IMR-90 (cell line): ENCODE results near the gene MRE11. TPM values are rescaled to one million over a fixed set of nuclear protein-coding genes. Genes with fewer than 3 reads are reported as not detected.

Source experiments
- ATAC-seq: fragments of 200-7000 bp; cut with Tn5 transposase; 2 replicates; pipeline ENCODE4 v1.9.1; 2020; ENCODE audit warnings: low read depth, mild to moderate bottlenecking, moderate library complexity
- BruUV-seq: library from RNA; stranded (reverse); fragments of 400-500 nt; replicated peaks from 2 replicates; lab custom pipeline; 2021; lab: Mats Ljungman, UMichigan
- CTCF ChIA-PET: fragments of 300-600 bp; formaldehyde crosslinking; extraction: SDS; loops from one replicate; lab custom pipeline; 2021; ENCODE audit warnings: antibody characterized with exemption; lab: Yijun Ruan, JAX
- POLR2A ChIA-PET: fragments of 300-600 bp; sonication (Branson Sonifier 250); formaldehyde crosslinking; loops from one replicate; lab custom pipeline; 2022; ENCODE audit warnings: antibody characterized with exemption; ENCODE audit not compliant: unreplicated experiment; lab: Charles Lee
- DNase-seq: peaks from one replicate; pipeline ENCODE4 v3.0.0; 2013
- H2AFZ ChIP-seq: replicated peaks from 2 replicates; pipeline ENCODE3; 2013; ENCODE audit warnings: low read length, mild to moderate bottlenecking; ENCODE audit not compliant: poor library complexity
- H2AK5ac ChIP-seq: 2 replicates; pipeline ENCODE4 v1.6.1; 2013; ENCODE audit warnings: low read depth, low read length, inconsistent platforms
- H2AK9ac ChIP-seq: replicated peaks from 2 replicates; pipeline ENCODE3; 2013; ENCODE audit warnings: mild to moderate bottlenecking, low read depth, low read length, moderate library complexity; ENCODE audit not compliant: poor library complexity
- H2BK120ac ChIP-seq: 2 replicates; pipeline ENCODE4 v1.6.1; 2013; ENCODE audit warnings: low read depth, low read length, inconsistent platforms
- H2BK15ac ChIP-seq: 3 replicates; pipeline ENCODE4 v1.6.1; 2013; ENCODE audit warnings: low read depth, low read length, inconsistent platforms
- H2BK20ac ChIP-seq: 2 replicates; pipeline ENCODE4 v1.6.1; 2013; ENCODE audit warnings: low read depth, mild to moderate bottlenecking, inconsistent platforms, low read length, moderate library complexity
- H2BK5ac ChIP-seq: 2 replicates; pipeline ENCODE4 v1.6.1; 2013; ENCODE audit warnings: mild to moderate bottlenecking, low read depth, low read length, inconsistent platforms; ENCODE audit not compliant: poor library complexity, severe bottlenecking
- H3K14ac ChIP-seq: replicated peaks from 2 replicates; pipeline ENCODE4 v1.6.1; 2013; ENCODE audit warnings: low read depth, low read length, inconsistent platforms
- H3K18ac ChIP-seq: 2 replicates; pipeline ENCODE4 v1.6.1; 2013; ENCODE audit warnings: low read depth, low read length, control low read depth
- H3K23ac ChIP-seq: 2 replicates; pipeline ENCODE4 v1.6.1; 2013; ENCODE audit warnings: low read depth, low read length, inconsistent platforms
- H3K27ac ChIP-seq: 2 replicates; pipeline ENCODE4 v1.5.1; 2013; ENCODE audit warnings: mild to moderate bottlenecking, control low read depth, low read length; ENCODE audit not compliant: insufficient read depth
- H3K27me3 ChIP-seq: 2 replicates; pipeline ENCODE4 v1.6.1; 2013; ENCODE audit warnings: low read length; ENCODE audit not compliant: control insufficient read depth, insufficient read depth
- H3K36me3 ChIP-seq: 2 replicates; pipeline ENCODE4 v1.6.1; 2013; ENCODE audit warnings: low read length, mixed read lengths; ENCODE audit not compliant: control insufficient read depth, insufficient read depth
- H3K4ac ChIP-seq: 2 replicates; pipeline ENCODE4 v1.6.1; 2013; ENCODE audit warnings: low read depth, low read length, inconsistent platforms
- H3K4me1 ChIP-seq: 2 replicates; pipeline ENCODE4 v1.6.1; 2013; ENCODE audit warnings: low read length, mixed read lengths; ENCODE audit not compliant: control insufficient read depth, insufficient read depth
- H3K4me2 ChIP-seq: 2 replicates; pipeline ENCODE4 v1.6.1; 2013; ENCODE audit warnings: low read depth, mild to moderate bottlenecking, control low read depth, low read length, moderate library complexity
- H3K4me3 ChIP-seq: 2 replicates; pipeline ENCODE4 v1.5.1; 2013; ENCODE audit warnings: low read depth, mild to moderate bottlenecking, control low read depth, low read length, moderate library complexity; ENCODE audit not compliant: insufficient read depth
- H3K56ac ChIP-seq: 2 replicates; pipeline ENCODE4 v1.6.1; 2013; ENCODE audit warnings: low read length, inconsistent platforms; ENCODE audit not compliant: insufficient read depth; ENCODE audit errors: extremely low read depth
- H3K79me1 ChIP-seq, 2 experiments: 2 replicates each; pipeline ENCODE4 v1.6.1; 2013; ENCODE audit warnings: low read length in 2 of 2, inconsistent platforms in 1 of 2, low read depth in 1 of 2
- H3K9ac ChIP-seq: 2 replicates; pipeline ENCODE4 v1.6.1; 2013; ENCODE audit warnings: low read depth, low read length, control low read depth
- H3K9me1 ChIP-seq: 2 replicates; pipeline ENCODE4 v1.6.1; 2013; ENCODE audit warnings: low read length, inconsistent platforms; ENCODE audit not compliant: insufficient read depth
- H3K9me3 ChIP-seq: 2 replicates; pipeline ENCODE4 v1.6.1; 2013; ENCODE audit warnings: low read length; ENCODE audit not compliant: control insufficient read depth, insufficient read depth
- H4K20me1 ChIP-seq: 2 replicates; pipeline ENCODE4 v1.6.1; 2013; ENCODE audit warnings: low read length, inconsistent platforms; ENCODE audit not compliant: insufficient read depth
- H4K5ac ChIP-seq: 2 replicates; pipeline ENCODE4 v1.6.1; 2013; ENCODE audit warnings: mild to moderate bottlenecking, low read depth, low read length, control low read depth
- H4K8ac ChIP-seq, 2 experiments: 2 replicates each; pipeline ENCODE4 v1.6.1; 2013; ENCODE audit warnings: low read depth in 2 of 2, low read length in 2 of 2, control low read depth in 1 of 2, inconsistent platforms in 1 of 2
- H4K91ac ChIP-seq: 2 replicates; pipeline ENCODE4 v1.6.1; 2013; ENCODE audit warnings: low read depth, low read length, inconsistent platforms; ENCODE audit not compliant: insufficient read depth
- BHLHE40 ChIP-seq: fragments of 150-350 bp; IDR thresholded peaks from 2 replicates; pipeline ENCODE4 v1.6.1; 2016; ENCODE audit warnings: mild to moderate bottlenecking, low read depth, low read length
- CEBPB ChIP-seq: IDR thresholded peaks from 2 replicates; pipeline ENCODE4 v1.6.1; 2012; ENCODE audit warnings: low read depth, low read length, improper control_type of control experiment
- CTCF ChIP-seq: conservative IDR thresholded peaks from 2 replicates; pipeline ENCODE4 v1.5.1; 2012; ENCODE audit warnings: mild to moderate bottlenecking, low read depth, low read length, improper control_type of control experiment
- ELK1 ChIP-seq: fragments of 150-350 bp; IDR thresholded peaks from 2 replicates; pipeline ENCODE4 v1.6.1; 2016; ENCODE audit warnings: low read depth, mild to moderate bottlenecking, low read length, moderate library complexity, borderline replicate concordance
- FOS ChIP-seq: fragments of 150-350 bp; IDR thresholded peaks from 2 replicates; pipeline ENCODE4 v1.6.1; 2016; ENCODE audit warnings: low read depth, low read length
- MAFK ChIP-seq: IDR thresholded peaks from 2 replicates; pipeline ENCODE4 v1.6.1; 2012; ENCODE audit warnings: low read depth, low read length, improper control_type of control experiment
- MXI1 ChIP-seq: IDR thresholded peaks from 2 replicates; pipeline ENCODE4 v1.6.1; 2012; ENCODE audit warnings: low read depth, mild to moderate bottlenecking, low read length, moderate library complexity, borderline replicate concordance
- POLR2A ChIP-seq: IDR thresholded peaks from 2 replicates; pipeline ENCODE4 v1.6.1; 2012; ENCODE audit warnings: mild to moderate bottlenecking, low read depth, low read length
- RAD21 ChIP-seq: IDR thresholded peaks from 2 replicates; pipeline ENCODE4 v1.6.1; 2012; ENCODE audit warnings: low read length, improper control_type of control experiment
- RCOR1 ChIP-seq: IDR thresholded peaks from 2 replicates; pipeline ENCODE4 v1.6.1; 2012; ENCODE audit warnings: mild to moderate bottlenecking, low read length, improper control_type of control experiment; ENCODE audit not compliant: insufficient replicate concordance
- RFX5 ChIP-seq: IDR thresholded peaks from 2 replicates; pipeline ENCODE4 v1.8.0; 2012; ENCODE audit warnings: low read depth, mild to moderate bottlenecking, low read length, moderate library complexity
- SMC3 ChIP-seq: fragments of 150-350 bp; IDR thresholded peaks from 2 replicates; pipeline ENCODE4 v1.6.1; 2016; ENCODE audit warnings: low read depth, mild to moderate bottlenecking, antibody characterized with exemption, low read length, moderate library complexity
- USF2 ChIP-seq: fragments of 150-350 bp; IDR thresholded peaks from 2 replicates; pipeline ENCODE4 v1.6.1; 2017; ENCODE audit warnings: mild to moderate bottlenecking, antibody characterized with exemption, low read length, low read depth
- WGBS, 2 experiments: methylation state at CpG; one replicate each; pipeline versions ENCODE4 v1.1.5 to v1.1.7; 2013; ENCODE audit warnings: missing lambda C conversion rate in 2 of 2; ENCODE audit not compliant: insufficient read length in 1 of 2; ENCODE audit errors: extremely low coverage in 2 of 2; 5-methylcytosine and 5-hydroxymethylcytosine counted together
- dilution Hi-C: fragments of 300-500 bp; cut with HindIII; formaldehyde crosslinking; loops from one replicate; pipeline ENCODE4 v1.14.3; 2018; ENCODE audit warnings: low sequenced_read_pairs; ENCODE audit not compliant: unreplicated experiment
- in situ Hi-C: fragments of 300-500 bp; cut with MboI; formaldehyde crosslinking; loops from 3 replicates; pipeline ENCODE4 v1.14.3; 2019; ENCODE audit warnings: low sequenced_read_pairs, inconsistent platforms, mixed read lengths
- intact Hi-C: fragments of 100-400 bp; cut with micrococcal nuclease; formaldehyde crosslinking; loops from 2 replicates; pipeline ENCODE4 v1.10.0; 2022
- polyA plus RNA-seq, 3 experiments: library from polyadenylated mRNA; depleted of rRNA; stranded (reverse); fragments of >200 nt; gene quantifications; 2 replicates each; pipeline ENCODE4 v1.2.3, GENCODE V29; 2012; ENCODE audit warnings: low replicate concordance in 1 of 3
- total RNA-seq: library from RNA; depleted of rRNA; stranded (reverse); fragments of >200 nt; gene quantifications from 2 replicates; pipeline ENCODE4 v1.2.3, GENCODE V29; 2012

The MRE11 gene
- total and polyA plus RNA-seq, 2 of the 4 experiments (the other 2 are of a cell fraction), result 9.0 to 15.6 TPM

- no peak overlapping the region for H4K8ac ChIP-seq
- H3K14ac ChIP-seq, result no peak overlapping the region
- ATAC-seq (peak; percentile 21; the same call in 1 of the 2 replicates), DNase-seq (no peak)
- no peak overlapping the region for H4K5ac ChIP-seq
- ChIA-PET POLR2A (no interaction called here), CTCF (interaction anchor here (1.1 kb wide), 2 partner anchors 10 to 554 kb away, joined by 3 read pairs; no protein-coding TSS in a partner anchor)
- no peak overlapping the region for H2AFZ ChIP-seq
- dilution Hi-C loops (no loop called here), in situ Hi-C loops (no loop called here), intact Hi-C loops (no loop called here)
- H3K9me1 ChIP-seq, result no peaks in the 10 kb centered on the region
- no peak overlapping the region for H3K4ac ChIP-seq
- no peaks in the 10 kb centered on the region for H3K27me3 ChIP-seq
- peak overlapping the region; percentile 13; the same call in 1 of the 2 replicates for H3K23ac ChIP-seq
- H3K56ac ChIP-seq, result no peak overlapping the region
- H2AK9ac ChIP-seq, result no peak overlapping the region
- no peak overlapping the region for H2BK5ac ChIP-seq
- no peak overlapping the region for H4K91ac ChIP-seq
- no peak overlapping the region for H2BK120ac ChIP-seq
- no peak overlapping the region; the same call in 1 of the 2 replicates for H3K4me2 ChIP-seq
- peaks cover 2% of the 10 kb centered on the region; the same call in 1 of the 2 replicates for H3K4me1 ChIP-seq
- no CpG with 5 or more reads among the region's 1 CpG for WGBS, 2 experiments
- H4K20me1 ChIP-seq, result no peaks in the 10 kb centered on the region
- H3K9ac ChIP-seq, result no peak overlapping the region
- H3K4me3 ChIP-seq, result no peak overlapping the region
- no peak overlapping the region for H3K27ac ChIP-seq
- no peak overlapping the region for H2BK20ac ChIP-seq
- peaks cover 1% of the 10 kb centered on the region; the same call in 1 of the 2 replicates for H3K36me3 ChIP-seq
- peak overlapping the region; percentile 60; the same call in 1 of the 2 replicates for H3K18ac ChIP-seq
- BruUV-seq, result no TSS peak
- H3K9me3 ChIP-seq, result no peaks in the 10 kb centered on the region
- no peaks in the 10 kb centered on the region for H3K79me1 ChIP-seq
- TF ChIP-seq RFX5 (no peak), CEBPB (no peak), BHLHE40 (no peak), MXI1 (no peak), ELK1 (no peak), SMC3 (no peak), MAFK (no peak), USF2 (no peak), FOS (no peak), CTCF (no peak), RCOR1 (no peak), POLR2A (no peak), RAD21 (no peak)
- H2AK5ac ChIP-seq, result no peak overlapping the region
- H2BK15ac ChIP-seq, result no peak overlapping the region
Measured at GRCh38 chr11:94449029-94449428, 44.6 kb downstream of the MRE11 start.
